Measurements from ENCODE around the gene SLC44A3. TPM values are rescaled to one million over a fixed set of nuclear protein-coding genes. Genes with fewer than 3 reads are reported as not detected.

Gene SLC44A3
- total and polyA plus RNA-seq, 2 experiments from 2014 or later: 1.2 to 17.8 TPM

DNA sequence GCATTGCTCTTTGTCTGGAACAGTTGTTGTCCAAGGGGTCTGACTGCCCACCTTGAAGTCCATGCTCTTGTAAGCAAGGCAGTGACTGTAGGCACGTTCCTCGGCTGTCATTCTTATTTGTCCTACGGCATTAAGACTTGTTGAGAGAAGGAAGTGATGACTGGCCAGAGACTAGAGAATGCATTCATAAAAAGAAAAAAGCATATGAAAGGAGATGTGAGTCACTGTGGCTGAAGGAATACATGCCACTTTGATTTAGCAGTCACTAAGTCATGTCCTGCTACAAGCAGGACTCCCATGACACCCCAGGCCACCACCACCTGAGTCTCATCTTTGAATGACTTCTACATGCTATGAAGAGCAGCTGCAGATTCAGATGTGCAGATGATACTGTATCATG, 56.2 kb downstream of the SLC44A3 start:
- Histone ChIP-seq H3K27me3 (no peaks in the 10 kb centered on the region), H3K36me3 (no peaks in the 10 kb centered on the region), H3K9me3 (ENCODE audit: low read depth) (no peaks in the 10 kb centered on the region), H3K4me1 (ENCODE audit: low read depth) (no peaks in the 10 kb centered on the region), H3K4me3 (no peak overlapping the region), H3K27ac (no peak overlapping the region)
- DNase-seq (ENCODE audit: low read depth in 1 of 2, low spot score in 1 of 2): no peak
- TF ChIP-seq CTCF (IDR thresholded peaks at IDR 0.05; ENCODE audit: low read depth, low read length): no peak

GRCh38 chr1:94878329-94878728, 58.2 kb downstream of the SLC44A3 start:
- DNase-seq (ENCODE audit: low read depth in 1 of 2, low spot score in 1 of 2): no peak
- H3K4me3 ChIP-seq: no peak overlapping the region
- no peak for TF ChIP-seq CTCF (IDR thresholded peaks at IDR 0.05; ENCODE audit: low read depth, low read length)
- H3K36me3 ChIP-seq: no peaks in the 10 kb centered on the region
- H3K27me3 ChIP-seq: no peaks in the 10 kb centered on the region
- H3K9me3 ChIP-seq (ENCODE audit: low read depth): no peaks in the 10 kb centered on the region
- H3K27ac ChIP-seq: no peak overlapping the region
- no peaks in the 10 kb centered on the region for H3K4me1 ChIP-seq (ENCODE audit: low read depth)

DNA sequence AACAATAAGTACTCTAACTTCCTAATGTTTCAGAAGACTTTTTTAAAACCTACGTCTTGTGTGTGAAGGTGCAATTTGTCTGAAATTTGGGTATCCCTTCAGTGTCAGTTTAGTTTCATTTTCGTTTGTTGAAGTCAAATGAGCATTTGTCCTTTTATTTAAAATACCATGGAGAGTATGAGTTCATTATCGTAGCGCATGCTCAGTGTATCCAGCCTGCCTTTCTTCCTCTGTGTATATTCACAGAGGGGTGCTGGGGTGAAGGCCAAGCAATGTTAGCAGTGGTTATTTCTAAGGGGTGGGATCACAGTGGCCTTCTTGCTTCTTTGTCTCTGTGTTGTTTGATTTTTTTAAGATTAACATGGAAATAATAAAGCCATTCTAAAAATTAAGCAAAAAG, 63.5 kb downstream of the SLC44A3 start:
- Histone ChIP-seq H3K27ac (peak overlapping the region; percentile 67), H3K36me3 (no peaks in the 10 kb centered on the region)
- TF ChIP-seq CTCF (IDR thresholded peaks at IDR 0.05; ENCODE audit: low read depth, low read length): no peak

DNA sequence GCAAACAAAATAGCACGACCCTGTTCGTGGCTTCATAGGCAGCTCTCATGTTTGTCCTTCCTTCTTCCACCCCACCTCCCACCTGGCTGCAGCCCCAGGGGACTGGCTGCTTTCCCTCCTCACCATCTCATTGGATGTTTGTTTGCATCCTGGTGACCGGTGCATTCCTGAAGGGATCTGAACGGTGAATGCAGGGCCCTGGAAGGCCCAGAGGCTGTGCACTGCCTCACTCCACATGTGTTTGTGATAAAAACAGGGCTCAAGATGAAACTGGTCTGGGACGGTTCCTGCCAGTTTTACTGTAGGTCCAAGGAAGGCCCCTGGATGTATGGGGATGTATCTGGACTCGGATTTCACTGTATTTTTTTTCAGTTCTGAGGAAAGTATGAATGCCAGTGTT, 63.9 kb downstream of the SLC44A3 start:
- no peaks in the 10 kb centered on the region for H3K9me3 ChIP-seq (ENCODE audit: low read depth)
- peaks cover 8% of the 10 kb centered on the region for H3K4me1 ChIP-seq (ENCODE audit: low read depth)
- H3K4me3 ChIP-seq: no peak overlapping the region
- peak overlapping the region; percentile 67 for H3K27ac ChIP-seq
- DNase-seq (ENCODE audit: low read depth in 1 of 2, low spot score in 1 of 2): peak; percentile 65
- TF ChIP-seq CTCF (IDR thresholded peaks at IDR 0.05; ENCODE audit: low read depth, low read length): no peak
- no peaks in the 10 kb centered on the region for H3K27me3 ChIP-seq
- H3K36me3 ChIP-seq: no peaks in the 10 kb centered on the region

More for the DNA sequence above, 63.5 kb downstream of the SLC44A3 start:
- Histone ChIP-seq H3K9me3 (ENCODE audit: low read depth) (no peaks in the 10 kb centered on the region), H3K27me3 (no peaks in the 10 kb centered on the region), H3K4me3 (no peak overlapping the region), H3K4me1 (ENCODE audit: low read depth) (peaks cover 8% of the 10 kb centered on the region)
- DNase-seq (ENCODE audit: low read depth in 1 of 2, low spot score in 1 of 2): peak in 1 of 2 donors; percentile 67

DNA sequence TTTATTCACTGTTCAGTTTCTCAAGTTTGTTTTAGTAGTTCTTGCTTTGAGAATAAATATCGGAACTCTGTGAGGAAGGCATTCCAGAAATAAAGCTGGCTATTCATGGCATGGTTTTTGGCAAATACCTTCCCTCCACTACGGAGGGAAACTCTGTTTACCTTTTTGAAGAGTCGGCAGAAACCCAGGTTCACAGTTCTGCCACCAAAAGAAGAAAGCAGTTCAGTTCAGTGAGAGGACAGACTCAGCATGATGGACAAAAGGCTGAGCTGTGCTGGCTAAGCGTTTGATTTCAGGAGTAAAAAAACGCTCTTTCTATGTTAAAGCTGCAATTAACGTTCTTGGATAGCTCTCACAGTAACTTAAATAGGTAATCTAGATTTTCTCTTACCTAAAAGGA, 64.3 kb downstream of the SLC44A3 start:
- Histone ChIP-seq H3K27ac (peak overlapping the region; percentile 67), H3K9me3 (ENCODE audit: low read depth) (no peaks in the 10 kb centered on the region), H3K4me1 (ENCODE audit: low read depth) (peaks cover 8% of the 10 kb centered on the region), H3K4me3 (no peak overlapping the region), H3K36me3 (no peaks in the 10 kb centered on the region), H3K27me3 (no peaks in the 10 kb centered on the region)
- TF ChIP-seq CTCF (IDR thresholded peaks at IDR 0.05; ENCODE audit: low read depth, low read length): no peak
- no peak for DNase-seq (ENCODE audit: low read depth in 1 of 2, low spot score in 1 of 2)

DNA sequence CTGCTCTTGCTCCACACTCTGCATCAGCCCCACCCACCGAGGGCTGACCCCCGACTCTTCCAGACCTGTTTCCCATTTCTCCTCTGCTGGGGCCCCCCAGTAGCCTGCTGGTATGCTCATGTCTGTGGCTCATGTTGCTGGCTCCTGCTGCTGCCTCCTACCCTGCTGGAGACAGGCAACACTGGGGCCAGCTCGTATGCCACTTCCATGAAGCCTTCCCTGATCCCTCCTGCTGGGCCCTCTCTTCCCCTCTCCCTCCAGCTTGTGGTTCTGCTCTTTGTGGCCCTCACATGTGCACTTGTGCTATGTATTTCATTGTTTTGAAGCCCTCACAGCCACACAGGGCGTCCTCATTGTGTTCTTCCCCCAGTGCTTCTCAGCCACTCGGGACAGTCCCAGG, 66.2 kb downstream of the SLC44A3 start:
- Histone ChIP-seq H3K4me1 (ENCODE audit: low read depth) (peaks cover 8% of the 10 kb centered on the region), H3K27ac (no peak overlapping the region), H3K9me3 (ENCODE audit: low read depth) (no peaks in the 10 kb centered on the region), H3K36me3 (no peaks in the 10 kb centered on the region), H3K4me3 (no peak overlapping the region), H3K27me3 (no peaks in the 10 kb centered on the region)
- TF ChIP-seq CTCF (IDR thresholded peaks at IDR 0.05; ENCODE audit: low read depth, low read length): no peak
- DNase-seq (ENCODE audit: low read depth in 1 of 2, low spot score in 1 of 2): no peak
